K562 (cell line): ENCODE measurements around the gene TBC1D5. TPM values are rescaled to one million over a fixed set of nuclear protein-coding genes. Genes with fewer than 3 reads are reported as not detected.

Source experiments
- ATAC-seq: fragments of 200-7000 bp; cut with Tn5 transposase; 3 replicates; pipeline ENCODE4 v1.9.1; 2020; ENCODE audit warnings: moderate library complexity
- BruUV-seq: library from RNA; stranded (reverse); fragments of 400-500 nt; replicated peaks from 2 replicates; lab custom pipeline; 2021; lab: Mats Ljungman, UMichigan
- CTCF ChIA-PET: fragments of 300-600 bp; formaldehyde crosslinking; extraction: SDS; loops from one replicate; lab custom pipeline; 2021; ENCODE audit warnings: low intra/inter-chr PET ratio; lab: Yijun Ruan, JAX
- POLR2A ChIA-PET: fragments of 300-600, 350-650 bp; sonication (Branson Sonifier 250); formaldehyde crosslinking; extraction: SDS; loops from one replicate; lab custom pipeline; 2021; ENCODE audit warnings: antibody characterized with exemption, inconsistent platforms; lab: Yijun Ruan, JAX
- DNase-seq, 4 experiments: peaks; one replicate each; pipeline versions ENCODE4 v3.0.0 to v3.0.0-alpha.2; 2011 to 2018; ENCODE audit warnings: low spot score in 3 of 4, mixed read lengths in 3 of 4; ENCODE audit errors: extremely low read depth in 1 of 4
- FAIRE-seq: peaks from 2 replicates; lab custom pipeline; 2011; peaks lifted over from hg19 to GRCh38; lab: Jason Lieb, UNC
- H2AFZ ChIP-seq: 2 replicates; pipeline ENCODE4 v1.6.0; 2011; ENCODE audit warnings: low read depth, low read length, control low read depth, inconsistent platforms
- H3K27ac ChIP-seq: fragments of 200-600 bp; 3 replicates; pipeline ENCODE4 v1.8.0; 2011; ENCODE audit warnings: low read depth, mild to moderate bottlenecking, control low read depth, inconsistent platforms, low read length, moderate library complexity, mixed read lengths; ENCODE audit errors: extremely low read depth
- H3K27me3 ChIP-seq, 2 experiments: fragments of 300-600 bp in 1 of 2; 2 replicates in 1 of 2; 3 replicates in 1 of 2; pipeline versions ENCODE4 v1.6.0 to v1.8.0; 2011; ENCODE audit warnings: inconsistent platforms in 2 of 2, low read length in 2 of 2, mild to moderate bottlenecking in 1 of 2, mixed read lengths in 1 of 2, moderate library complexity in 1 of 2; ENCODE audit not compliant: control insufficient read depth in 2 of 2, insufficient read depth in 2 of 2
- H3K36me3 ChIP-seq: fragments of 300-600 bp; 3 replicates; pipeline ENCODE4 v1.8.0; 2011; ENCODE audit warnings: mild to moderate bottlenecking, low read length, inconsistent platforms; ENCODE audit not compliant: control insufficient read depth, insufficient read depth
- H3K4me1 ChIP-seq, 2 experiments: fragments of 200-600 bp in 1 of 2; replicated peaks in 1 of 2; 2 replicates in 1 of 2; 3 replicates in 1 of 2; pipeline versions ENCODE4 v1.5.1 to v1.8.0; 2011; ENCODE audit warnings: inconsistent platforms in 2 of 2, low read length in 2 of 2, mild to moderate bottlenecking in 1 of 2, mixed read lengths in 1 of 2, moderate library complexity in 1 of 2; ENCODE audit not compliant: control insufficient read depth in 2 of 2, insufficient read depth in 2 of 2
- H3K4me2 ChIP-seq: 2 replicates; pipeline ENCODE4 v1.6.1; 2011; ENCODE audit warnings: low read length, control low read depth, inconsistent platforms, mixed read lengths; ENCODE audit not compliant: insufficient read depth
- H3K4me3 ChIP-seq: fragments of 200-600 bp; sonication (generic), shearing (Covaris generic); 2 replicates; pipeline ENCODE4 v1.5.1; 2016; ENCODE audit warnings: control low read depth, inconsistent platforms
- H3K79me2 ChIP-seq: fragments of 200-600 bp; 3 replicates; pipeline ENCODE4 v1.8.0; 2011; ENCODE audit warnings: low read length, inconsistent platforms; ENCODE audit not compliant: control insufficient read depth, insufficient read depth
- H3K9ac ChIP-seq, 2 experiments: 2 replicates each; pipeline versions ENCODE4 v1.6.0 to v1.6.1; 2011; ENCODE audit warnings: low read depth in 2 of 2, low read length in 2 of 2, control low read depth in 1 of 2, inconsistent platforms in 1 of 2, mild to moderate bottlenecking in 1 of 2, mixed read lengths in 1 of 2; ENCODE audit not compliant: insufficient read depth in 1 of 2
- H3K9me1 ChIP-seq: one replicate; pipeline ENCODE4 v1.6.0; 2011; ENCODE audit warnings: inconsistent platforms, mild to moderate bottlenecking, low read length, moderate library complexity; ENCODE audit not compliant: control insufficient read depth, insufficient read depth
- H3K9me3 ChIP-seq: replicated peaks from 2 replicates; pipeline ENCODE4 v1.5.1; 2011; ENCODE audit warnings: low read depth, low read length, inconsistent platforms; ENCODE audit not compliant: control insufficient read depth, insufficient read depth
- H4K20me1 ChIP-seq: replicated peaks from 2 replicates; pipeline ENCODE4 v1.6.1; 2011; ENCODE audit warnings: low read length, inconsistent platforms, mixed read lengths; ENCODE audit not compliant: control insufficient read depth, insufficient read depth
- CHD7 ChIP-seq: fragments of 200-600 bp; sonication (generic); IDR thresholded peaks from one replicate; pipeline ENCODE4 v1.6.1; 2012; ENCODE audit warnings: mild to moderate bottlenecking, low read depth, low read length, inconsistent platforms
- MTA3 ChIP-seq: fragments of 450-650 bp; formaldehyde crosslinking; IDR thresholded peaks from 2 replicates; pipeline ENCODE4 v1.6.1; 2017; ENCODE audit warnings: mild to moderate bottlenecking, borderline replicate concordance
- NBN ChIP-seq: fragments of 450-650 bp; IDR thresholded peaks from 2 replicates; pipeline ENCODE4 v1.6.1; 2016; ENCODE audit warnings: low read depth, mild to moderate bottlenecking
- PBX2 ChIP-seq, 2 experiments: IDR thresholded peaks in 1 of 2; conservative IDR thresholded peaks in 1 of 2; 2 replicates each; pipeline ENCODE4 v1.6.1; 2016; ENCODE audit warnings: low read depth in 2 of 2, mild to moderate bottlenecking in 1 of 2, missing compliant biosample characterization in 1 of 2, missing genetic modification characterization in 1 of 2, moderate library complexity in 1 of 2
- XRCC4 ChIP-seq: IDR thresholded peaks from one replicate; pipeline ENCODE4 v1.6.1; 2011; ENCODE audit not compliant: insufficient read depth, insufficient read length; ENCODE audit errors: extremely low read depth
- ZBTB17 ChIP-seq: fragments of 450-650 bp; formaldehyde crosslinking; IDR thresholded peaks from 2 replicates; pipeline ENCODE4 v1.4.0; 2020; ENCODE audit warnings: mild to moderate bottlenecking
- ZFP36 ChIP-seq: fragments of 150-350 bp; IDR thresholded peaks from 2 replicates; pipeline ENCODE4 v1.6.1; 2018; ENCODE audit warnings: low read length, low read depth; ENCODE audit not compliant: partially characterized antibody
- ZNF212 ChIP-seq: fragments of 450-650 bp; formaldehyde crosslinking; IDR thresholded peaks from 2 replicates; pipeline ENCODE4 v1.4.0; 2020; ENCODE audit warnings: mild to moderate bottlenecking
- ZNF232 ChIP-seq: sonication (generic); formaldehyde crosslinking; IDR thresholded peaks from 2 replicates; pipeline ENCODE4 v1.8.0; 2022; ENCODE audit warnings: mild to moderate bottlenecking, missing genetic modification reagents
- ZZZ3 ChIP-seq: fragments of 450-650 bp; IDR thresholded peaks from 2 replicates; pipeline ENCODE4 v1.6.1; 2016; ENCODE audit warnings: antibody characterized with exemption, mild to moderate bottlenecking, moderate library complexity
- in situ Hi-C: fragments of 300-500 bp; cut with MboI; formaldehyde crosslinking; loops from 4 replicates; pipeline ENCODE4 v1.15.0; 2018; ENCODE audit warnings: inconsistent platforms, mixed read lengths
- intact Hi-C: fragments of 100-400 bp; cut with micrococcal nuclease; formaldehyde crosslinking; loops from 2 replicates; pipeline ENCODE4 v1.14.2; 2022
- polyA plus RNA-seq, 8 experiments: library from polyadenylated mRNA; depleted of rRNA in 4 of 8; stranded (reverse) in 5 of 8; unstranded in 3 of 8; fragments of >200 nt; fragmentation: Nextera tagmentation in 2 of 8; fragmentation: Illumina TruSeq in 1 of 8; extraction: Ambion mirVana in 2 of 8; extraction: Trizol in 1 of 8; gene quantifications; 2 replicates each; pipeline versions ENCODE4 v1.2.1 to v1.2.3, GENCODE V29; 2011 to 2014; ENCODE audit warnings: inconsistent platforms in 1 of 8, missing spikeins in 1 of 8
- total RNA-seq, 7 experiments: library from RNA; depleted of rRNA in 6 of 7; stranded (reverse); fragments of >200 nt in 6 of 7; fragmentation: Illumina TruSeq in 2 of 7; extraction: Trizol in 2 of 7; gene quantifications; 2 replicates each; pipeline versions ENCODE4 v1.2.1 to v1.2.3, GENCODE V29; 2011 to 2021; ENCODE audit warnings: low replicate concordance in 1 of 7

The TBC1D5 gene
- total and polyA plus RNA-seq, 9 of the 15 experiments (the other 6 are each of a cell fraction or from before 2014, with no cell fraction given), result 2.9 to 38.1 (median 25.6) TPM

GRCh38 chr3:17302774-17303173 is 439.7 kb downstream of the TBC1D5 start:
- ATAC-seq (no peak), DNase-seq (no peak), FAIRE-seq (no peak)
- Histone ChIP-seq H3K4me3 (no peak overlapping the region), H3K36me3 (no peaks in the 10 kb centered on the region), H2AFZ (no peak overlapping the region), H4K20me1 (no peaks in the 10 kb centered on the region), H3K4me2 (no peak overlapping the region), H3K9ac (no peak overlapping the region), H3K9me1 (no peaks in the 10 kb centered on the region), H3K27ac (no peak overlapping the region), H3K27me3 (no peaks in the 10 kb centered on the region), H3K79me2 (no peaks in the 10 kb centered on the region), H3K9me3 (no peaks in the 10 kb centered on the region), H3K4me1 (no peaks in the 10 kb centered on the region)
- CTCF ChIA-PET, result no interaction called here
- intact Hi-C loops, result no loop called here
- POLR2A ChIA-PET, result interaction anchor here (1.3 kb wide), 1 partner anchor 11 kb away, joined by 7 read pairs; no protein-coding TSS in a partner anchor
- in situ Hi-C loops, result no loop called here
- no TSS peak for BruUV-seq
- no peak for TF ChIP-seq PBX2 (CRISPR knock-in tag; IDR thresholded peaks at IDR 0.05; ENCODE audit: low read depth)
- TF ChIP-seq PBX2 (tag; conservative IDR thresholded peaks at IDR 0.05; ENCODE audit: low read depth), result no peak
- TF ChIP-seq XRCC4, result no peak
- TF ChIP-seq ZZZ3, result no peak
- no peak for TF ChIP-seq ZNF232 (CRISPR knock-in tag)
- no peak for TF ChIP-seq CHD7
- TF ChIP-seq MTA3, result no peak
- TF ChIP-seq ZNF212, result no peak
- TF ChIP-seq ZBTB17 (CRISPR knock-in tag), result no peak
- TF ChIP-seq ZFP36, result no peak
- no peak for TF ChIP-seq NBN
